ENCODE results near the gene TPPP2. TPM values are rescaled to one million over a fixed set of nuclear protein-coding genes. Genes with fewer than 3 reads are reported as not detected.
A peak's percentile ranks its signal among the peaks of the same experiment; 100 is the strongest.

The TPPP2 gene
- total RNA-seq, 1 donor from 2014 or later, result not detected

GRCh38 chr14:21058903-21059302 lies 28.9 kb downstream of the TPPP2 start:
- no peaks in the 10 kb centered on the region for H3K4me1 Mint-ChIP-seq (ENCODE audit: low read depth)
- H3K27me3 Mint-ChIP-seq (ENCODE audit: low read depth), result peaks cover 26% of the 10 kb centered on the region
- intact Hi-C loops (cut with micrococcal nuclease), result no loop called here
- no peaks in the 10 kb centered on the region for H3K9me3 Mint-ChIP-seq
- H3K36me3 Mint-ChIP-seq (ENCODE audit: low read depth), result no peaks in the 10 kb centered on the region
- DNase-seq (ENCODE audit: low spot score), result no peak
- H3K4me3 Mint-ChIP-seq (ENCODE audit: low read depth), result no peak overlapping the region
- H3K27ac Mint-ChIP-seq, result no peak overlapping the region

GRCh38 chr14:21059842-21060613 lies 30.0 kb downstream of the TPPP2 start:
- intact Hi-C loops (cut with micrococcal nuclease), result no loop called here
- no peak for DNase-seq (ENCODE audit: low spot score)
- Mint-ChIP-seq H3K9me3 (no peaks in the 10 kb centered on the region), H3K27me3 (ENCODE audit: low read depth) (peaks cover 27% of the 10 kb centered on the region), H3K4me1 (ENCODE audit: low read depth) (no peaks in the 10 kb centered on the region), H3K4me3 (ENCODE audit: low read depth) (no peak overlapping the region), H3K36me3 (ENCODE audit: low read depth) (no peaks in the 10 kb centered on the region), H3K27ac (no peak overlapping the region)

GRCh38 chr14:21060614-21061346 lies 30.8 kb downstream of the TPPP2 start:
- intact Hi-C loops (cut with micrococcal nuclease), result no loop called here
- Mint-ChIP-seq H3K27ac (no peak overlapping the region), H3K9me3 (no peaks in the 10 kb centered on the region), H3K36me3 (ENCODE audit: low read depth) (no peaks in the 10 kb centered on the region), H3K27me3 (ENCODE audit: low read depth) (peaks cover 34% of the 10 kb centered on the region), H3K4me1 (ENCODE audit: low read depth) (no peaks in the 10 kb centered on the region), H3K4me3 (ENCODE audit: low read depth) (no peak overlapping the region)
- DNase-seq (ENCODE audit: low spot score), result no peak

- H3K27me3 Mint-ChIP-seq (ENCODE audit: low read depth), result peaks cover 37% of the 10 kb centered on the region
- H3K4me3 Mint-ChIP-seq (ENCODE audit: low read depth), result no peak overlapping the region
- H3K4me1 Mint-ChIP-seq (ENCODE audit: low read depth), result no peaks in the 10 kb centered on the region
- no peak overlapping the region for H3K27ac Mint-ChIP-seq
- H3K36me3 Mint-ChIP-seq (ENCODE audit: low read depth), result no peaks in the 10 kb centered on the region
- no peaks in the 10 kb centered on the region for H3K9me3 Mint-ChIP-seq
- DNase-seq (ENCODE audit: low spot score), result no peak
- intact Hi-C loops (cut with micrococcal nuclease), result no loop called here
These were observed 31.3 kb downstream of the TPPP2 start for GRCh38 chr14:21061347-21061668.

GRCh38 chr14:21063479-21063878 lies 33.5 kb downstream of the TPPP2 start:
- H3K27me3 Mint-ChIP-seq (ENCODE audit: low read depth), result peaks cover 54% of the 10 kb centered on the region
- H3K4me3 Mint-ChIP-seq (ENCODE audit: low read depth), result no peak overlapping the region
- H3K9me3 Mint-ChIP-seq, result no peaks in the 10 kb centered on the region
- peaks cover 2% of the 10 kb centered on the region for H3K4me1 Mint-ChIP-seq (ENCODE audit: low read depth)
- H3K36me3 Mint-ChIP-seq (ENCODE audit: low read depth), result no peaks in the 10 kb centered on the region
- DNase-seq (ENCODE audit: low spot score), result no peak
- intact Hi-C loops (cut with micrococcal nuclease), result no loop called here
- no peak overlapping the region for H3K27ac Mint-ChIP-seq

GRCh38 chr14:21066882-21067502 lies 37.0 kb downstream of the TPPP2 start:
- intact Hi-C loops (cut with micrococcal nuclease), result no loop called here
- H3K4me1 Mint-ChIP-seq (ENCODE audit: low read depth), result peaks cover 24% of the 10 kb centered on the region
- H3K36me3 Mint-ChIP-seq (ENCODE audit: low read depth), result no peaks in the 10 kb centered on the region
- no peak overlapping the region for H3K4me3 Mint-ChIP-seq (ENCODE audit: low read depth)
- no peak overlapping the region for H3K27ac Mint-ChIP-seq
- H3K9me3 Mint-ChIP-seq, result no peaks in the 10 kb centered on the region
- DNase-seq (ENCODE audit: low spot score), result no peak
- H3K27me3 Mint-ChIP-seq (ENCODE audit: low read depth), result peaks cover 75% of the 10 kb centered on the region

GRCh38 chr14:21068521-21069387 lies 38.7 kb downstream of the TPPP2 start:
- Mint-ChIP-seq H3K27me3 (ENCODE audit: low read depth) (peaks cover 78% of the 10 kb centered on the region), H3K4me1 (ENCODE audit: low read depth) (peaks cover 30% of the 10 kb centered on the region), H3K27ac (no peak overlapping the region), H3K9me3 (no peaks in the 10 kb centered on the region), H3K36me3 (ENCODE audit: low read depth) (no peaks in the 10 kb centered on the region), H3K4me3 (ENCODE audit: low read depth) (peak overlapping the region; percentile 64)
- no peak for DNase-seq (ENCODE audit: low spot score)
- intact Hi-C loops (cut with micrococcal nuclease), result loop anchor here (1.0 to 2.0 kb wide), 2 partner anchors 24 to 38 kb away; no protein-coding TSS in a partner anchor

- no peak overlapping the region for H3K27ac Mint-ChIP-seq
- peaks cover 78% of the 10 kb centered on the region for H3K27me3 Mint-ChIP-seq (ENCODE audit: low read depth)
- intact Hi-C loops (cut with micrococcal nuclease), result loop anchor here (2.0 kb wide), 1 partner anchor 37 kb away; no protein-coding TSS in a partner anchor
- DNase-seq (ENCODE audit: low spot score), result no peak
- H3K9me3 Mint-ChIP-seq, result no peaks in the 10 kb centered on the region
- H3K4me3 Mint-ChIP-seq (ENCODE audit: low read depth), result peak overlapping the region; percentile 64
- peaks cover 30% of the 10 kb centered on the region for H3K4me1 Mint-ChIP-seq (ENCODE audit: low read depth)
- no peaks in the 10 kb centered on the region for H3K36me3 Mint-ChIP-seq (ENCODE audit: low read depth)
These were observed 39.5 kb downstream of the TPPP2 start for GRCh38 chr14:21069388-21070082.

- Mint-ChIP-seq H3K9me3 (no peaks in the 10 kb centered on the region), H3K27ac (no peak within 1 kb of the TSS), H3K27me3 (ENCODE audit: low read depth) (peaks cover 76% of the 10 kb centered on the region), H3K4me1 (ENCODE audit: low read depth) (peaks cover 30% of the 10 kb centered on the region), H3K4me3 (ENCODE audit: low read depth) (peak within 1 kb of the TSS; percentile 72), H3K36me3 (ENCODE audit: low read depth) (no peaks in the 10 kb centered on the region)
- no peak for DNase-seq (ENCODE audit: low spot score)
- intact Hi-C loops (cut with micrococcal nuclease), result no loop called here
These were observed 40.1 kb downstream of the TPPP2 start, which contains the start of gene ARHGEF40 for GRCh38 chr14:21070083-21070609. ARHGEF40 (plus strand) TSS chr14:21070304; CDS start chr14:21070397, 93 bp downstream.

GRCh38 chr14:21070610-21071224 lies 40.7 kb downstream of the TPPP2 start:
- Mint-ChIP-seq H3K4me3 (ENCODE audit: low read depth) (peak overlapping the region; percentile 72), H3K4me1 (ENCODE audit: low read depth) (peaks cover 30% of the 10 kb centered on the region), H3K36me3 (ENCODE audit: low read depth) (no peaks in the 10 kb centered on the region), H3K27ac (no peak overlapping the region), H3K27me3 (ENCODE audit: low read depth) (peaks cover 71% of the 10 kb centered on the region), H3K9me3 (no peaks in the 10 kb centered on the region)
- intact Hi-C loops (cut with micrococcal nuclease), result no loop called here
- DNase-seq (ENCODE audit: low spot score), result no peak

- Mint-ChIP-seq H3K4me1 (ENCODE audit: low read depth) (peaks cover 30% of the 10 kb centered on the region), H3K4me3 (ENCODE audit: low read depth) (peak overlapping the region; percentile 72), H3K27ac (no peak overlapping the region), H3K9me3 (no peaks in the 10 kb centered on the region), H3K36me3 (ENCODE audit: low read depth) (no peaks in the 10 kb centered on the region), H3K27me3 (ENCODE audit: low read depth) (peaks cover 66% of the 10 kb centered on the region)
- intact Hi-C loops (cut with micrococcal nuclease), result no loop called here
- DNase-seq (ENCODE audit: low spot score), result peak; percentile 24
These were observed 41.4 kb downstream of the TPPP2 start for GRCh38 chr14:21071225-21072030.

Data from activated T-helper 2 cell treated with anti-CD3 and anti-CD28 coated beads, Interferon-gamma antibody, Interleukin-2, Interleukin-4, amounts not matched to agents 10 μg/mL and 5 μg/mL and 100 μg/mL, durations not matched to agents 14 hours and 24 hours and 36 hours (primary cell).